A673 (cell line): ENCODE measurements around the gene FAM110D.

ENCODE experiments used
- CTCF ChIP-seq: fragments of 300-800, 200-600 bp; sonication (generic); conservative IDR thresholded peaks from 2 replicates; pipeline ENCODE4 v1.5.1; 2017; ENCODE audit warnings: low read depth, mild to moderate bottlenecking, antibody characterized with exemption, low read length, moderate library complexity, mixed read lengths
- EZH2 ChIP-seq: fragments of 200-600 bp; sonication (generic); IDR thresholded peaks from 2 replicates; pipeline ENCODE4 v1.6.1; 2017; ENCODE audit warnings: borderline replicate concordance, low read depth, mild to moderate bottlenecking, mixed read lengths, antibody characterized with exemption, low read length; ENCODE audit not compliant: poor library complexity, severe bottlenecking

DNA sequence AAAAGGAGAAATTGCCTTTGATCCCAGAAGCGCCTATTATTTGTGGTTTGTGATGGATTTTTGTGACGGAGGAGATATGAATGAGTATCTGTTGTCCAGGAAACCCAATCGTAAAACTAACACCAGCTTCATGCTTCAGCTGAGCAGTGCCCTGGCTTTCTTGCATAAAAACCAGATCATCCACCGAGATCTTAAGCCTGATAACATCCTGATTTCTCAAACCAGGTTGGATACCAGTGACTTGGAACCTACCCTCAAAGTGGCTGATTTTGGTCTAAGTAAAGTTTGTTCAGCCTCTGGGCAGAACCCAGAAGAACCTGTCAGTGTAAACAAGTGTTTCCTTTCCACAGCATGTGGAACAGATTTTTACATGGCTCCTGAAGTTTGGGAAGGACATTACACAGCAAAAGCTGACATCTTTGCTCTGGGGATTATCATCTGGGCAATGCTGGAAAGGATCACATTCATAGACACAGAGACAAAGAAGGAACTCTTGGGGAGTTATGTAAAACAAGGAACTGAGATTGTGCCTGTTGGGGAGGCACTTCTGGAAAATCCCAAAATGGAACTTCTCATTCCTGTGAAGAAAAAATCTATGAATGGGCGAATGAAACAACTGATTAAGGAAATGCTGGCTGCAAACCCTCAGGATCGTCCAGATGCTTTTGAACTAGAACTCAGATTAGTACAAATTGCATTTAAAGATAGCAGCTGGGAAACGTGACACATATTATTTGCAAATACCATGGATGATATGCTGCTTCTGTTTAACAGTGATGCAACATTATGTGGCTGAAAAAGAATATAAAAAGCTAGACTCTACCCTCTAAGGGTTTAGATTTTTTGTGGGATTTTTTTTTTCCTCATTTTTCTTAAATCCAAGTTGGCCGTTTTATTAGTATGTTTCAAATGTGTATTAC lies 36.8 kb upstream of the FAM110D start:
- TF ChIP-seq CTCF (no peak), EZH2 (no peak)
